GM18508 (cell line): Measurements from ENCODE around the gene TCAP.

Experiments
- ATAC-seq: cut with Tn5 transposase; IDR thresholded peaks from one replicate; pipeline ENCODE4 v1.9.1; 2021; ENCODE audit warnings: moderate number of reproducible peaks; ENCODE audit not compliant: insufficient read depth, unreplicated experiment

Gene TCAP

DNA sequence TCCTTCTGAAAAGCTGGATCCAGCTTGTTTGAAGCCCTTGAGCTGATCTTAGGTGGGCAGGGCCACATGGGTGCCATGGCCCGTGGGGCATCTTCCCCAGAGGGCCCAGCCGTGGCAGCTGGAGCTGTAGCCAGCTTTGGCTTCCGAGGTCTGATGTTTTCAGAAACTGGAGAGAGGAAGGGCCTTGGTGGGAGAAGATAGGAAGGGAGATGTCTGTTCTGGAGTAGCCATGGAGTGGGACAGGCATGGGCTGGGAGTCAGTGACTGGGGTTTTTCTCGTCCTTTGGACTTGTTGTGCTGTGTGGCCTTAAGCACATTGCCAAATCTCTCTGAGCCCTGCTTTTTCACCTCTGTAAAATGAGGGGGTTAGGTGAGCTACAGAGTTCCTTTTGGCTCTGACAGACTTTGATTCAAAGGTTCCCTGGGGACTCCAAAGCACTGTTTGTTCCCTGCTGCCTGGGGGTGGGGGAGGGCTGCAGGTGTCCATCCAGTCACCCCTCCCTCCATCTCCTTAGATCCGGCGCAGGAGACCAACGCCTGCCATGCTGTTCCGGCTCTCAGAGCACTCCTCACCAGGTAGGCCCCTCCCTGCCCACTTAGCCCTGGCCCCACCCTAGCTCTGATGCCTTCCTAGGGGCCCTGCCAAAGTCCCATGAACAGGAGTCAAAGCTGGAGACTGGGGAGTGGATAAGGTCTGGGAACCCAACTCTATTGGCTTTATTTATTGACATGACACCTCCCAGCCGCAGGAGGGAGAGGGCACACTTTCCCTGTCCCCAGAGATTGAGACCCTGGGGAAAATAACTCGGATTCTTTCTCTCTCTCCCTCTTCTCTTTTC, 36.3 kb upstream of the TCAP start:
- no peak for ATAC-seq

DNA sequence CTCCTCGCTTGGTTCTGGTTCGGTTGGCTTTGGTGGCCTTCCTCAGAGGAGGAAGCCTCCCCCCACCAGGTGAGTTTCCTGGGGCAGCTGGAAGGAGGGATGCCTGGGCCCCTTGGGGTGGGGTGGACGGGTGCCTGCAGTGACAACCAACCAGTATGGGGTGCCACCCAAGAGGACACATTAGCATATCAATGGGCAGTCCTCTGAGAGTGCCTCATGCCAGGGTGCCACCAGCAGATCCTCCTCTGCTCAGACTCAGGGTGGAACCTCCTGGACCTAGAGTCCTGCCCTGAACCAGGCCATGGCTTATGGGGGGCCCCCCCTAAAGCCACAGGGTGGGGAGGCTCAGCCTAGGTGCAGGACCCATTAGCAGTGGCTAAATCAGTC, 35.7 kb upstream of the TCAP start:
- no peak for ATAC-seq

DNA sequence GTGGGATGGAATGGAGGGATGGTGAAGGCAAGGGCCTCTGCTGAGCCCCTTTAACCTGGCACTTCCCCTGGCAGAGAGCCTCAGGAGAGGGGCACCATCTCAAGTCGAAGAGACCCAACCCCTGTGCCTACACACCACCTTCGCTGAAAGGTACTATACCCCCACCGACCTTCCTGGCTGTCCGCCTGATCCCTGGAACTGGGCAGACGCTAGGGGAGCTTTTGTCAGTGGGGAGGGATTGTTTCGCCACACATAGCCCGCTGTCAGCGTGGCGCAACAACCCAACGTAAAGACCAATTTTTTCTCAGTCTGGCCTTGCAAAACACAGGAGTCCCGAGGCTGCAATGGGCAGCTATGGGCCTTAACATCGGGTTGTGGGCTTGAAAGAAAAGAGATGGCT, 35.3 kb upstream of the TCAP start:
- ATAC-seq, result no peak

DNA sequence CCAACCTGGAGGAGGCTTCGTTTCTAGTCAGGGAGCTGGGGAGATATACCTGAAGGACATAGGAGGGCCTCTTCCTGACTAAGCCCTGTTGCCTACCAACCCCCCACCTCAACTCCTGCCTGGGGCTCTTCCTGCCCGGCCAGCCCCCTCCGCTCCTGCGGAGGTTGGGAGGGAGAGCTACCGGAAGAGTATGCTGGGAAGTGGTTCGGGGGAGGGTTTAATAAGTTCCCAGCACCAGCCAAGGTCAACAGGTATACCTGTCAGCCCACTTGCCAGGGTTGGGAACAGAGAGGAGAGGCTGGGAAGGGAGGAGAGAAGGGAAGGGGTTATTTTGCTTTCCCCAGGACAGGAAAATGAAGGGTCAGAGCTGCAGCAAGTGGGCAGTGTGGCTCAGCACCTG, 33.7 kb upstream of the TCAP start:
- no peak for ATAC-seq

DNA sequence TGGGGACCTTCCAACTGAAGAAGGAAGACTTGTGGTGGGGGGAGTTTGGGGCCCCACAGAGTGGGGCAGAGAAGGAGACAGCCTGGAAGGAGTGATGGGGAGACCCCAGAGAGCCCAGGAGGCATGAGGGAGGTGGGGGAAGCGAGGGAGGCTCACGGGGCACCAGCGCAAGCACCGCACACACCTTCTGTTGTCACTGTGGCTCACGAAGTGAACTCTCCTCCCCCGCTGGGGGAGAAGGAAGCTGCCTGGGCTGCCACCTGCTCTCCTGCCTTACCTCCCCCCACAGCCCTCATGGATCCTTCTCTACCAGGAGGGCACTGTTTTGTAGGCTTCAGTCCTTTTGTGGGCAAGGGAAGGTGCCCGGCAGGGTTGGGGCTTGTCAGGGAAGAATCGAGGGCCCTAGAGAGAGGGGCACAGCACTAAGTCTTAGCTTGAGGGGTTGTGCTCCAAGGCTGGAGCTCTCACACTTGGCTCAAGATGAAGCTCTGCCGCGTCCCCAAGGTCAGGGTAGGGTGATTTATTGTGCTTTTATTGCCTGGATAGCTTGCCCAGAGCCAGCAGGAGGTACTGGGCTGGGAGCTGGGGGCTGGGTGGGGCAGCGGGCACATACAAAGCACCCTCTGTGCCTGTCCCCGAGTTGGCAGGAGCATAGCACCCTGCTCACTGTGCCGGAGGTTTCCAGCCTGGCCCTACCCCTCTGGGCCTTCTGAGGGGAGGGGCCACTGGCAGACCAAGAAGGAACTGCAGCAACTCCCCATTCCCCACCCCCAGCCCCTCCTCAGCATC, 32.8 kb upstream of the TCAP start:
- no peak for ATAC-seq

DNA sequence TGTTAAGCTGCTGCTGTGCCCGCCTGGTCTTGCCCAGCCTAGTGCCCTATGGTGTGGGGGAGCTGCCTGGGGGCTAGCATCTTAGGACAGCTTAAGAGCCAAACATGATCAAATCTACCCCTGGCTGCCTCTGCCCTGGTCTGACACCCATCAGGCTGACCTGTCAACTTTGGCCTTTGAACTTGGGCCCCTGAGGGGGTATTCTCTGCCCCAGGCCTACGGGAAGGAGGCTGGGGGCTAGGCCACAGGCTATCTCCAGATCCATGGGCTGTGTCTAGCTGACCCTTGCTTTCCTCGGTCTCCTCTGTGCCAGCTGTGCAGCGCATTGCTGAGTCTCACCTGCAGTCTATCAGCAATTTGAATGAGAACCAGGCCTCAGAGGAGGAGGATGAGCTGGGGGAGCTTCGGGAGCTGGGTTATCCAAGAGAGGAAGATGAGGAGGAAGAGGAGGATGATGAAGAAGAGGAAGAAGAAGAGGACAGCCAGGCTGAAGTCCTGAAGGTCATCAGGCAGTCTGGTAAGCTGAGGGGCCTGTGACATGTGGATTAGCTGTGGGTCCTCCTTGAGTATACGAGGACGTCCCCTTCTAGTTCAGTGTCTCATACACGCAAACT, 31.5 kb upstream of the TCAP start:
- ATAC-seq, result no peak

DNA sequence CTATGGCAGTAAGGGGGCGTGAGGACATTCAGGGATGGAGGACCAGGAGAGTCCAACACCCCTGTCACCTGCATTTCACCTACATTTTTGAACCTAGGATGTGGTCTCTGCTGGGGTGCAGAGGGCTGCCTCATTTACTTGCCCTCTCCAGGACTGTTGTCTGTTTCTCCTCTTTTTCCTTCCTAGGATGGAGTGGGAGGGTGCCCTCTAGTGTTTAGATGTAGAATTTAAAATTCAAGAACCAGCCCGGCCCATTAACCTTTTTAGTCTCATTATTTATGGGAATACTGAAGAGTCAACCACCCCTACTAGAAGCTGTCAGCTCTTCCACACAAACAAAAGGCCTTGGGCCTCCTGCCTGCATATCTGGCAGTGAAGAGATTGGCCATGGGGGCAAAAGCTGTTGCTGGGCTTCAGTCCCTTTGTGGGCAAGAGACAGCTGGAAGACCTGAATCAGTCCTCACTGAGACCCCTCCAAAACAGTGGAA, 30.7 kb upstream of the TCAP start:
- ATAC-seq, result no peak

DNA sequence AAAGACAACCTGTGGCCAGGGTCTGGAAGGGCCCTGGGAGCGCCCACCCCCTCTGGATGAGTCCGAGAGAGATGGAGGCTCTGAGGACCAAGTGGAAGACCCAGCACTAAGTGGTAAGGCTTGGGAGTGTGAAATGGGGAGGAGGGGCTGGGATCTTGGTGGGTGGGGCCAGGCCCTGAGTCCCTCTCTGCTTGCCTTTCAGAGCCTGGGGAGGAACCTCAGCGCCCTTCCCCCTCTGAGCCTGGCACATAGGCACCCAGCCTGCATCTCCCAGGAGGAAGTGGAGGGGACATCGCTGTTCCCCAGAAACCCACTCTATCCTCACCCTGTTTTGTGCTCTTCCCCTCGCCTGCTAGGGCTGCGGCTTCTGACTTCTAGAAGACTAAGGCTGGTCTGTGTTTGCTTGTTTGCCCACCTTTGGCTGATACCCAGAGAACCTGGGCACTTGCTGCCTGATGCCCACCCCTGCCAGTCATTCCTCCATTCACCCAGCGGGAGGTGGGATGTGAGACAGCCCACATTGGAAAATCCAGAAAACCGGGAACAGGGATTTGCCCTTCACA, 29.5 kb upstream of the TCAP start:
- ATAC-seq, result no peak

DNA sequence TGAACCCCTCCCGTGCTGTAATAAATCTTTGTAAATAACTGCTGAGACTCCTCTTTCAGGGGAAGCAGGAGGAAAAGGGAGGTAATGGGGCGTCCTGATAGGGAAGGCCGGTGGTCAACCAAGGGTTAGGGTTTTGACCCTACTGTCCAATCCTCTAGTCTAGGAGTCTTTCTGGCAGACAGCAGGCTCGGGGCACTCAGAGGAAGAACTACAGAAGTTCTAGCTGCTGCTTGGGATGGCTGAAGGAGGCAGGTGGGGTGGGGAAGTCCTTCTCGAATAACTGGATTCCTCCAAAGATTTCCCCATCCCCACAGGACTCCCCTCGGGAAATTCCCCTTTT, 28.6 kb upstream of the TCAP start:
- ATAC-seq, result no peak

DNA sequence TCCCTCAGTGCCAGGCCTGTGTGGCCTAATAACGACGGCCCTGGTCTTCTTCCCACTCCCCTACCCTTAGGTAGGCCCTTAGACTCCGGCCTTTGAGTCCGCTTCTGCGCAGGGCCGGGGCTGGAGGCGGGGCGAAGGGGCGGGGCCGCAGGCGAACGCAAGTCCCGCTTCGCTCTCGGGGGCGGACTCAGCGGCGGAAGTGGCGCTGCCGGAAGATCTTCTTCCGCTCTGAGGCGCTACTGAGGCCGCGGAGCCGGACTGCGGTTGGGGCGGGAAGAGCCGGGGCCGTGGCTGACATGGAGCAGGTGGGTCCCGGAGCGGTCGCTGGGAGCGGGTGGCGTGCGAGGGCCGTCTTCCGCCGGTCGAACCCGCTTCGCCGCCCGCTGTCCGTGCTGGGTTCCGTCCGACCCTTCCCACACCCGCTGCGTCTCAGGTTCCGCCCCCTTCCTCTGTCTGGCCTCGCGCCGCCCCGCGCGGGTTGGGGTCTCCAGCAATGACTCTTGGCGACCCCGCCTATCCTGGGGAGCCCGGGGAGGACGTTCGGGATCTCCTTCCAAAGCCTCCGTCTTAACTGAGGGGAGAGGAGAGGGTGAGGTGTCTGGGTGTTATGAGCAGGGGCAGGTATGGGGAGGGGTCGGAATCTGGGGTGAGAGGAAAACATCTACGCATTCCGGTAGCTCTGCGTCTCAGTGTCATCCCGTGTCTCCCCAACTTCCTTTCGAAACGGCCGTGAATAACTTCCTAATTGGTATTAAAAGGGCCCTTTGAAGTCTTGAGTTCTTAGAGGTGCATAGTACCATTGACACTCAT, 28.0 kb upstream of the TCAP start, which contains the start of gene STARD3:
TSS of gene STARD3 (plus strand) at position 218 of the 810 bp plus-strand sequence. CDS start 16,388 bp downstream, outside the sequence.
- ATAC-seq, result no peak

DNA sequence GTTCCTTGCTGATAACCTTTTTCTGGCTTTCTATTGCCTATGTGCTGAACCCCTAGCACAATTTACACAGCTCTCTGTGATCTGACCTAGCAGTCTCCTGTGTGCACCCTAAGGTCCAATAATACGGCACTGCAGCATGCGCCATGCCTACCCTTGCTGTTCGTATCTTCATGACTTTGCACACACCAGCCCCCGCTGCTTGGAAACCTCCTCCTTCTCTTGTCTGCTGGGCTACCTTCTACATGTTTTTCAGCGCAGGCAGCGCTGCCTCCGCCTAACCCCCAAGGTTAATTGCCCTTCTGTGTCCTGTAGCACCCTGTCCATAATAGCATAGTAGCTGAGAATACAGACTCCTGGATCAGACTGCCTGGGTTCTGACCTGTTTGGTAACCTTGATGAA, 26.8 kb upstream of the TCAP start:
- no peak for ATAC-seq

DNA sequence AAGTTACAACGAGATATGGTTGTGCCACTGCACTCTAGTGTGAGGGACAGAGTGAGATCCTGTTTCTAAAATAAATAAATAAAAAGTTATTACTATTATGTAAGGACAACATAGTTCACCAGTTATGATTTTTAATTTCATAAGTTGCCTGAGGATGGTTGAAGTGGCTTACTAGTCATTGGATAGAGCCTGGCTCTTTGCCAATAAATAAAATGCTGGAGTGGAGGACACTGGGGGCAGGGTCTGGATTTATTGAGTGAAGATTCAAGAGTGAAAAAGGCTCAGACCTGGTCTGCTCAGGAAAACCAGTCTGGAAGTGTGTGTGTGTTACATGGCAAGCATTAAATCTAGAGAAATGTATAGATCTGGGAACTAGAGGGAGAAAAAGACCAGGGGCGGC, 26.1 kb upstream of the TCAP start:
- ATAC-seq, result no peak

DNA sequence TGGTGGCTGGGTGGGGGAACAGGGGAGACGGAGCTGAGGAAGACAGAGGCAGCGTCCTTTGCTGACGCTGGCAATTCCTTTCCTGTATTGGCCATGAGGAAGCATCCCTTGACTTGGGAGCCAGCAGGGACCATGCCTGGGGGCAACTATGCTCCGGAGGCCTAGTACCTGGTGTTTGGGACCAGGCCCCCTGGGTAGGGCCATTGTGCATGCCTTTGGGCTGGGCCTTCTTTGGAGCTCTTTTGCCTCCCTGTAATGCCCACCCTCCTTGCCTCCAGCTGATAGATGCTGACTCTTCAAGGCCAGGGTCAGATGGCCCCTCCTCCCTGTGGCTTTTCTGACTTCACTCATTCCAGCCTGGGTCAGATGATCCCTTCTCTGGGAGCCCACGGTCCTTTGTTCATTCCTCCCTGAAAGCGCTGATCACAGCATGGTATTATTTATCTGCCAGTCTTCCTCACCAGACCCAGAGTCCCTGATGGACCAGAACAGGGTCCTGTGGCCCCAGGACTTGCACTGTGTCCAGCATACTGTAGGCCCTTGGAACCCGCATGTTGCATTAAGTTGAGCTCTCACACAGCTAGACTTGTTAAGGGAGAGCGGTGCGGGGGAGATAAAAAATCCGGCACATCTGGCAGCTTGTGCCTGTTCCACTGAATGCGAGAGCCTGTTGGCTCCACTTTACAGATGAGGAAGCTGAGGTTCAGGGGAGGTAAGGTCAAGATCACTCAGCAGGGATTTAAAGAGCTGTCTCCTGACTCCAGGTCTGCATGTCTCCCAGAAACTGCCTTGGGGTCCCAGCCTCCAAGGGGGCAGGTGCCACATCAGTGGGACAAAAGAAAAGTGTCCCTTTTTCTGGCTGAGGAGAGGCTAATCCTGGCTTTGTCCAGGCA, 25.3 kb upstream of the TCAP start:
- ATAC-seq, result no peak

DNA sequence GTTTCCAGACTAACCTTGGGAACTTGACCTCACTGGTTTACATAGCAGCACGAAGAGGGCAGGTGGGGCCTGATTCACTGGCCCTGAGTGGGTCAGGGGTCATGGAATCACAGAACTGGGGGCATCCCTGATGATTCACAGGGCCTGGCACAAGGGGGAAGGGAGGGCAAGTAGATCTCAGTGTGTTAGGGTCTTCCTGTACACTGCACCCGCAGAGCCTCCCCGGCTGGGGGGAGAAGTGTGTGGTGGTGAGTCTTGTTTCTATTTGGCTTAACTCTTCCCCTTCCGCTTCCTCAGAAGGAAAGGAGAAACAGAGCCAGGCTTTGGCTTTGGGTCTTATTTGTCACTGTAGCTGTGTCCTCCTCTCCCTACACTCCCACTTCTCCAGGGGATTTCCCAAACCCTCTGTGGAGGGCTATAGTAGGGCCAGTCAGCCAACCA, 24.5 kb upstream of the TCAP start:
- no peak for ATAC-seq

DNA sequence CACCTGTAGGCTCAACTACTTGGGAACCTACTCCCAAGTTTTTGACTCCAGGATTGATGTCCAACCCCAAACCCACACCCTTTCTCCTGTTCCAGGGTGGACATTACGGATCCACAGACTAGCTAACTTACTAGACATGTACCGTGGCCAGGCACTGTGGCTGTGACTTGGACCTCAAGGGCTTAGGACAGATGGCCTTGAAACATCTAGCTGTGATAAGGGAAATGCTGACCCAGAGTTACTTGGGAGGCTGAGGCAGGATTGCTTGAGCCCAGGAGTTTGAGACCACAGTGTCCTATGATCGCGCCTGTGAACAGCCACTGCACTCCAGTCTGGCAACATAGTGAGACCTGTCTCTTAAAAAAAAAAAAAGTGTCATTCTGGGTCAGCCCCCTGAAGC, 24.1 kb upstream of the TCAP start:
- no peak for ATAC-seq

DNA sequence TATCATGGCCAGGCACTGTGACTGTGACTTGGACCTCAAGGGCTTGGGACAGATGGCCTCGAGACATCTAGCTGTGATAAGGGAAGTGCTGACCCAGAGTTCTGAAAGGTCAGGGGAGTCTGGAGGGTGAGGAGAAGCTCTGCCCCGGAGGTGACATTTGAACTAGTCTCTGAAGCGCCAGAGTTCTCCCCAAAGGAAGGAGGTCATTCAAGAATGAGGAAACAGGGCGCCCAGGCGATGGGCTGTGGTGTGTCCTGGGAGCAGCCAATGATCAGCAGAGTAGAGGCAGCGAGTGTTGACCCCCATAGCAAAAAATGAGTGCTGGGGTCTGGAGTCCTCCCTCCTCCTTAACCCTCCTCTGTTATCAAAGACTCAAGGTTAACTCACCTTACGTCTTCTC, 23.3 kb upstream of the TCAP start:
- no peak for ATAC-seq

DNA sequence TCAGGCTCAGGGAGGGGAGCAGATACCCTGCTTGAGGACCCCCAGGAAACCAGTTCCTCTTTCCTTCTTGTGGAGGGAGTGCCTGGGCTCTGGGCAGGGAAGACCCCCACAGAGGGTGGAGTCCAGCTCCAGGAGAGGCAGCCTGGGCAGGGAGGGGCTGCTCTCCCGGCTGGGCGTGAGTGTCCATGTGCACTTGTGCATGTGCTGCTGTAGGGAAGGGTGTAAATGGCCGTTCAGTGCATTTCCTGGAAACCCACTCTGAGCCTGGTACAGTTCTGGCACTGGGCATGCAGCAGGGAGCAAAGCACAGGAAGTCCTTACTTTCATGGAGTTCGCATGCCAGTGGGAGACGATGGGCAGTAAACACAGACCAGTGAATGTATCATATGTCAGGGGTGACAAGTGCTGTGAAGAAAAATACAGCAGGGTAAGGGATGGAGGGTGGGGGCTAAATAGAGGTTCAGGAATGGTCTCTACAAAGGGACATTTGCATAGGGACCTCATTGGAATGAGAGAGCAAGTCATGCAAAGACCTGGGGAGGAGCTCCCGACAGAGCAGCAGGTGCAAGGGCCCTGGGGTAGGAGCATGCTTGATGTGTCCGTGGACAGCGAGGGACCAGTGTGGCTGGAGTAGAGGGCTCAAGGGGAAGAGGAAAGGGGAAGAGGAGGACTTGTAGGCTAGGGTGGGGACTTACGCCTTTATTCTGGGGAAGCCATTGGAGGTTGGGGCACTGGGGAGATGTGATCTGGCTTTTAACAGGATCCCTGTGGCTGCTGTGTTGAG, 22.7 kb upstream of the TCAP start:
- ATAC-seq, result no peak

DNA sequence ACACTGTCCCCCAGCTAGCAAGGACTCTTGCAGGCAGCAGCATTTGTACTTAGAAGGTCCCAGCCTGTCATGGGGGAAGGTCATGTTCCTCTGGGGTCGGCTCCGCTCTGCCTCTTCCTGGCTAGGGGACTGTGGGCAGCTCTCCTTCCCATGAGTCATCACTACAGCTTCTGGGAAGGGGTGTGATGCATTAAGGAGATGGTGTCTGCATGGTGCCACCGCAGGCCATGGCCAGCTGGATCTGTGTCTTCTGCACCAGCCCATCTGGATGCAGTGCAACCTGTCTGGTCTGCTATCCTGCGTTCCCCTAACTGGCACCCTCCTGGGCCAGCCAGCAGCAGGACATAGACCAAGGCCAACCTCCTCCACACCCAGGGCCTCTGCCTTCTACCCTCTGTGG, 21.9 kb upstream of the TCAP start:
- no peak for ATAC-seq
